Adrenal gland (tissue), 12 donors: ENCODE data around the gene SPCS2. TPM values are rescaled to one million over a fixed set of nuclear protein-coding genes. Genes with fewer than 3 reads are reported as not detected.
"Not testable (repeated sequence)": the region's sequence is repeated elsewhere in the genome, so short reads cannot be mapped to it uniquely, and the experiment has no call there.

Source experiments
- DNase-seq, 7 donors: peaks; one replicate each; pipeline ENCODE4 v3.0.0-alpha.2; 2019 to 2020
- H3K27ac ChIP-seq, 5 donors: fragments of 200-600 bp; sonication (generic) in 4 of 5; 1 replicate in 3 of 5; 2 replicates in 2 of 5; pipeline versions ENCODE4 v1.5.1 to v1.8.0; 2016 to 2020; ENCODE audit warnings: mild to moderate bottlenecking in 1 of 5
- H3K27me3 ChIP-seq: fragments of 200-600 bp; 2 replicates; pipeline ENCODE4 v1.8.0; 2021
- H3K36me3 ChIP-seq, 2 donors: fragments of 200-600 bp; replicated peaks in 1 of 2; 1 replicate in 1 of 2; 2 replicates in 1 of 2; pipeline versions ENCODE4 v1.5.1 to v1.8.0; 2018 to 2022
- H3K4me1 ChIP-seq, 2 donors: fragments of 200-600 bp; replicated peaks in 1 of 2; 1 replicate in 1 of 2; 2 replicates in 1 of 2; pipeline versions ENCODE4 v1.5.1 to v1.8.0; 2018 to 2021
- H3K4me3 ChIP-seq, 4 donors: fragments of 200-600 bp; sonication (generic) in 3 of 4; one replicate each; pipeline ENCODE4 v1.5.1; 2016 to 2018
- H3K9me3 ChIP-seq, 3 donors: fragments of 200-600 bp; sonication (generic) in 1 of 3; replicated peaks in 1 of 3; 1 replicate in 2 of 3; 2 replicates in 1 of 3; pipeline versions ENCODE4 v1.5.1 to v1.8.0; 2016 to 2021
- CTCF ChIP-seq, 6 experiments: fragments of 450-650 bp in 4 of 6; fragments of 200-600 bp in 2 of 6; sonication (generic) in 1 of 6; IDR thresholded peaks; 1 replicate in 5 of 6; 2 replicates in 1 of 6; pipeline versions ENCODE4 v1.5.1 to v1.8.0; 2016 to 2021; ENCODE audit warnings: antibody characterized with exemption in 6 of 6, mild to moderate bottlenecking in 2 of 6, moderate library complexity in 1 of 6
- POLR2A ChIP-seq, 2 donors: fragments of 450-650 bp; IDR thresholded peaks; one replicate each; pipeline ENCODE4 v1.6.1; 2017; ENCODE audit warnings: antibody characterized with exemption in 2 of 2, mild to moderate bottlenecking in 2 of 2, moderate library complexity in 1 of 2
- WGBS, 4 donors: extraction: QIAGEN DNeasy Blood & Tissue Kit in 2 of 4; methylation state at CpG; one replicate each; pipeline versions ENCODE4 v1.1.5 to v1.1.7; 2013 to 2017; 5-methylcytosine and 5-hydroxymethylcytosine counted together
- intact Hi-C, 2 donors: fragments of 100-400 bp; cut with DNase I; formaldehyde crosslinking; loops; one replicate each; pipeline versions ENCODE4 v1.14.1 to v1.15.0; 2022 to 2023
- polyA plus RNA-seq, 3 donors: library from polyadenylated mRNA; stranded (reverse); fragments of 200-250 nt in 2 of 3; fragments of 350-450 nt in 1 of 3; fragmentation: Illumina TruSeq in 1 of 3; extraction: RNeasy Lipid Tissue Mini Kit (QIAGEN cat#74804) in 1 of 3; gene quantifications; one replicate each; pipeline ENCODE4 v1.2.3, GENCODE V29; 2013 to 2014
- total RNA-seq, 9 donors: library from RNA; depleted of rRNA in 4 of 9; stranded (reverse); fragments of >200 nt in 4 of 9; fragments of 120-200 nt in 1 of 9; fragmentation: NEBNext Ultra II Directional in 1 of 9; extraction: Animal tissue kit (Norgen Biotek cat#: 25700) in 1 of 9; gene quantifications; one replicate each; pipeline versions ENCODE4 v1.1.0 to v1.2.4, GENCODE V29; 2013 to 2023
- donor health status: healthy with polysubstance abuse.
- donor health status: Bipolar disorder and iron deficiency.
- donor health status: DM: yes; HTN: yes; CAD: no.
- donor health status: DM: no; HTN: no; CAD: no.
- donor health status: DM: no; HTN: no; CAD: no.
- donor health status: DM: yes; HTN: yes; CAD: no.

SPCS2 gene
- total and polyA plus RNA-seq, 12 donors, result 38.6 to 287 (median 124) TPM

DNA sequence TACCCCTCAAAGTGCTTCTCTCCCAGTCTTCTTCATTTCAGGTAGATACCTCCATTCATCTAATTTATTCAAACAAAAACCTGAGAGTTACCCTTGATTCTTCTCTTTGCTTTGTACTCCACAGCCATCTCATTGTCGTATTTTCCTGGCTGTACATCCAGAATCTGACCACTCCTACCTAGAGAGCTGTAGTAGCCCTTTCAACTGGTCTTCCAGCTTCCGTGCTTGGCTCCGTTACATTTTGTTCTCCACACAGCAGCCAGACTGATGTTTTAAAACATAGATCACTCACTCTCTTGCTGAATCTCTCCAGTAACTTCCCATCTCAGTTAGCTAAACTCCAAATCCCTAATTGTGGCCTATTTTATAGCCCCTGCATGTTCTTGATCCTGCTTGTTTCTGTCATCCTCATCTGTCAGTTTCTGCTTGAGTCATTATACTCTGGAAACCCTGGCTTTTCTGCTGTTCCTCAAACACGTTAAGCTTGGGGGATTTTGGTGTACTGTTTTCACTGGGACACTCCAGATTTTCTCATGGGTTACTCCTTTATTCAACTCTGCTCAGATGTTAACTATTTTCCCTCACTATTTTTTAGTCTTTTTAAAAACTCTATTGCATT, 7.4 kb downstream of the SPCS2 start:
- Histone ChIP-seq H3K9me3 (no peaks in the 10 kb centered on the region), H3K36me3 (no peaks in the 10 kb centered on the region), H3K27ac (no peak overlapping the region), H3K27me3 (no peaks in the 10 kb centered on the region), H3K4me1 (peaks cover 3 to 69% of the 10 kb centered on the region in 2 donors), H3K4me3 (no peak overlapping the region)
- 64 to 78% (median 72%) methylated on average over 4 of the region's 4 CpGs for WGBS, 4 donors
- intact Hi-C loops, result no loop called here
- no peak for TF ChIP-seq POLR2A (IDR thresholded peaks at IDR 0.05)
- no peak for TF ChIP-seq CTCF (IDR thresholded peaks at IDR 0.05)
- DNase-seq, result no peak

DNA sequence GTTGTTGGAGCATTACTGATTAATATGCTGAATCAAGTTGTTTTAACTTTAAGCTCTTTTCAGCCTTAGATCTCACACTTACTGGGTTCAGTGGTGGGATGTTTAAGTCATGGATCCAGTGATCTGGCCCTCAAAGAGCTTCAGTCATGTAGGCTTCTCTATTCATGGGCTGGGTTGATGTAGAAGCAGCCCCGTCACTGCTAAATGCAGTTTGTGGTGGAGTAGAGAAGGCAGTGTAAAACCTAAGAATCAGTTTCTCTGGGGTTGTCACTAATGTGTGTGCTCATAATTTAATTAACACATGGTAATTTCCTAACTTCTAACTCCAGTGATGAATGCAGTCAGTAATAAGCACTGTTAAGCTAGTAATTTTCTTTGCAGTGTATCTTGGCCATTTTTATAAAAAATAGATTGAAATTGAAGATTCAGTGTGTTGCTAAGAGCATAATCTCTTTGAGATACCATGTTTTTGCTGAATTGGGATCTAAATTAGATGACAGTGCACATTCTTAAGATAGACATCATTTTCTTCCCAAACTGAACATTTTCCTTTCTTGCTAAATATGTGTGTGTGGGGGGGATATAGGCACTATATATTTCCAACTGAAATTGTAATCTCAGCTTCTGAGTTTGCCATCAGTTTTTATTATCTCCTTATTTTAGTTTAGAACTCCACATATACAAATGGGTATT, 9.0 kb downstream of the SPCS2 start:
- intact Hi-C loops, result no loop called here
- H3K36me3 ChIP-seq, result no peaks in the 10 kb centered on the region
- TF ChIP-seq POLR2A (IDR thresholded peaks at IDR 0.05) (no peak), CTCF (IDR thresholded peaks at IDR 0.05) (no peak)

GRCh38 chr11:74960128-74960527, 11.1 kb downstream of the SPCS2 start:
- H3K4me1 ChIP-seq, result peaks cover 0 to 70% of the 10 kb centered on the region in 2 donors
- H3K36me3 ChIP-seq, intact Hi-C loops, H3K27me3 ChIP-seq, H3K4me3 ChIP-seq, DNase-seq, H3K27ac ChIP-seq, H3K9me3 ChIP-seq: not testable (repeated sequence)
- WGBS, 4 donors, result 93 to 98% (median 95%) methylated on average over 6 of the region's 6 CpGs

More for the DNA sequence above, 9.0 kb downstream of the SPCS2 start:
- Histone ChIP-seq H3K4me1 (peaks cover 3 to 71% of the 10 kb centered on the region in 2 donors), H3K27ac (no peak overlapping the region), H3K4me3 (no peak overlapping the region), H3K9me3 (no peaks in the 10 kb centered on the region), H3K27me3 (no peaks in the 10 kb centered on the region)
- no peak for DNase-seq
- 86 to 98% (median 94%) methylated on average over 1 of the region's 1 CpG for WGBS, 4 donors

DNA sequence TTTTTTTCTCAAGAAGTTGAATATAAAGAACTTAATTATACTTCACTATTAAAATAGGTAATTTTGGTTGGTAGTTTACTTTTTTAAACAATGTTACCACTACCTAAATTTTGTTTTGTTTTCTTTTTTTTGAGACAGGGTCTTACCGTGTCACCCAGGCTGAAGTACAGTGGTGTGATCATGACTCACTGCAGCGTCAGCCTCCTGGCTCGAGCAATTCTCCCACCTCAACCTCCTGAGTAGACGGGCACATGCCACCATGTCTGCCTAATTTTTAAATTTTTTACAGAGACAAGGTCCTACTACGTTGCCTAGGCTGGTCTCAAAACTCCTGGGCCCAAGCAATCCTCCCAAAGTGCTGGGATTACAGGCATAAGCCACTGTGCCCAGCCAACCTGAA, 17.6 kb downstream of the SPCS2 start:
- H3K27ac ChIP-seq, result peak overlapping the region in 1 of 5 donors; percentile 10
- intact Hi-C loops, result no loop called here
- no peak for TF ChIP-seq CTCF (IDR thresholded peaks at IDR 0.05)
- no peak for TF ChIP-seq POLR2A (IDR thresholded peaks at IDR 0.05)
- DNase-seq, result peak in 1 of 7 donors; percentile 34
- H3K4me1 ChIP-seq, result peaks cover 0 to 23% of the 10 kb centered on the region in 2 donors
- H3K9me3 ChIP-seq, result no peaks in the 10 kb centered on the region
- no peaks in the 10 kb centered on the region for H3K27me3 ChIP-seq
- peaks cover 0 to 11% of the 10 kb centered on the region in 2 donors for H3K36me3 ChIP-seq
- H3K4me3 ChIP-seq, result no peak overlapping the region
- 68 to 80% (median 74%) methylated on average over 5 of the region's 5 CpGs for WGBS, 4 donors
